Dendritic cell treated with granulocyte-macrophage colony-stimulating factor and Interleukin-4, amounts not matched to agents 40 ng/mL and 50 ng/mL, for 4 days (primary cell): ENCODE measurements around the gene ANO7.

Source experiments
- H3K27ac Mint-ChIP-seq: one replicate; pipeline ENCODE4 v1.8.0; 2022; ENCODE audit warnings: mild to moderate bottlenecking, mixed read lengths
- H3K27me3 Mint-ChIP-seq: one replicate; pipeline ENCODE4 v1.8.0; 2022; ENCODE audit warnings: mild to moderate bottlenecking, mixed read lengths
- H3K36me3 Mint-ChIP-seq: one replicate; pipeline ENCODE4 v1.8.0; 2022; ENCODE audit warnings: low read depth, mixed read lengths
- H3K4me1 Mint-ChIP-seq: one replicate; pipeline ENCODE4 v1.8.0; 2022; ENCODE audit warnings: low read depth, mixed read lengths
- H3K4me3 Mint-ChIP-seq: one replicate; pipeline ENCODE4 v1.8.0; 2022; ENCODE audit warnings: mild to moderate bottlenecking, moderate library complexity, mixed read lengths
- H3K9me3 Mint-ChIP-seq: one replicate; pipeline ENCODE4 v1.8.0; 2022; ENCODE audit warnings: mixed read lengths
- intact Hi-C: fragments of 100-400 bp; cut with micrococcal nuclease; formaldehyde crosslinking; loops from one replicate; pipeline ENCODE4 v1.15.0; 2022

The ANO7 gene

GRCh38 chr2:241173557-241173956 is 14.9 kb upstream of the ANO7 start:
- intact Hi-C loops, result no loop called here
- Mint-ChIP-seq H3K36me3 (peaks cover 95% of the 10 kb centered on the region), H3K27me3 (no peaks in the 10 kb centered on the region), H3K9me3 (peaks cover 24% of the 10 kb centered on the region), H3K4me1 (peaks cover 5% of the 10 kb centered on the region), H3K4me3 (no peak overlapping the region), H3K27ac (no peak overlapping the region)

- intact Hi-C loops, result no loop called here
- H3K9me3 Mint-ChIP-seq, result no peaks in the 10 kb centered on the region
- no peaks in the 10 kb centered on the region for H3K27me3 Mint-ChIP-seq
- H3K4me1 Mint-ChIP-seq, result no peaks in the 10 kb centered on the region
- no peak overlapping the region for H3K4me3 Mint-ChIP-seq
- H3K36me3 Mint-ChIP-seq, result peaks cover 97% of the 10 kb centered on the region
- H3K27ac Mint-ChIP-seq, result no peak overlapping the region
Observed at GRCh38 chr2:241177526-241178334, 10.7 kb upstream of the ANO7 start.

GRCh38 chr2:241178961-241179360 is 9.5 kb upstream of the ANO7 start:
- intact Hi-C loops, result no loop called here
- Mint-ChIP-seq H3K27ac (no peak overlapping the region), H3K9me3 (no peaks in the 10 kb centered on the region), H3K4me3 (no peak overlapping the region), H3K36me3 (peaks cover 100% of the 10 kb centered on the region), H3K4me1 (no peaks in the 10 kb centered on the region), H3K27me3 (no peaks in the 10 kb centered on the region)

- H3K4me1 Mint-ChIP-seq, result no peaks in the 10 kb centered on the region
- H3K27ac Mint-ChIP-seq, result no peak overlapping the region
- H3K9me3 Mint-ChIP-seq, result no peaks in the 10 kb centered on the region
- H3K27me3 Mint-ChIP-seq, result no peaks in the 10 kb centered on the region
- H3K36me3 Mint-ChIP-seq, result peaks cover 100% of the 10 kb centered on the region
- intact Hi-C loops, result no loop called here
- H3K4me3 Mint-ChIP-seq, result no peak overlapping the region
Observed at GRCh38 chr2:241179899-241180298, 8.6 kb upstream of the ANO7 start.

GRCh38 chr2:241180495-241180894 is 8.0 kb upstream of the ANO7 start:
- intact Hi-C loops, result no loop called here
- Mint-ChIP-seq H3K9me3 (no peaks in the 10 kb centered on the region), H3K36me3 (peaks cover 96% of the 10 kb centered on the region), H3K4me1 (no peaks in the 10 kb centered on the region), H3K27me3 (no peaks in the 10 kb centered on the region), H3K27ac (no peak overlapping the region), H3K4me3 (no peak overlapping the region)

- H3K27me3 Mint-ChIP-seq, result no peaks in the 10 kb centered on the region
- H3K27ac Mint-ChIP-seq, result no peak overlapping the region
- no peak overlapping the region for H3K4me3 Mint-ChIP-seq
- intact Hi-C loops, result no loop called here
- no peaks in the 10 kb centered on the region for H3K9me3 Mint-ChIP-seq
- H3K4me1 Mint-ChIP-seq, result no peaks in the 10 kb centered on the region
- peaks cover 80% of the 10 kb centered on the region for H3K36me3 Mint-ChIP-seq
Observed at GRCh38 chr2:241182126-241182525, 6.4 kb upstream of the ANO7 start.

- no peaks in the 10 kb centered on the region for H3K9me3 Mint-ChIP-seq
- no peak overlapping the region for H3K27ac Mint-ChIP-seq
- H3K4me3 Mint-ChIP-seq, result no peak overlapping the region
- no peaks in the 10 kb centered on the region for H3K27me3 Mint-ChIP-seq
- intact Hi-C loops, result no loop called here
- no peaks in the 10 kb centered on the region for H3K4me1 Mint-ChIP-seq
- H3K36me3 Mint-ChIP-seq, result peaks cover 75% of the 10 kb centered on the region
Observed at GRCh38 chr2:241182531-241183133, 5.8 kb upstream of the ANO7 start.

- no peak overlapping the region for H3K27ac Mint-ChIP-seq
Observed at GRCh38 chr2:241183221-241183620, 5.3 kb upstream of the ANO7 start.

GRCh38 chr2:241184901-241185300 is 3.6 kb upstream of the ANO7 start:
- Mint-ChIP-seq H3K4me3 (no peak overlapping the region), H3K27me3 (no peaks in the 10 kb centered on the region), H3K27ac (no peak overlapping the region), H3K9me3 (no peaks in the 10 kb centered on the region), H3K4me1 (no peaks in the 10 kb centered on the region), H3K36me3 (peaks cover 52% of the 10 kb centered on the region)
- intact Hi-C loops, result no loop called here

More at GRCh38 chr2:241183221-241183620, 5.3 kb upstream of the ANO7 start:
- Mint-ChIP-seq H3K4me1 (no peaks in the 10 kb centered on the region), H3K9me3 (no peaks in the 10 kb centered on the region), H3K27me3 (no peaks in the 10 kb centered on the region), H3K4me3 (no peak overlapping the region), H3K36me3 (peaks cover 69% of the 10 kb centered on the region)
- intact Hi-C loops, result no loop called here

- Mint-ChIP-seq H3K4me3 (no peak overlapping the region), H3K36me3 (peaks cover 42% of the 10 kb centered on the region), H3K4me1 (no peaks in the 10 kb centered on the region), H3K27me3 (no peaks in the 10 kb centered on the region), H3K27ac (no peak overlapping the region), H3K9me3 (no peaks in the 10 kb centered on the region)
- intact Hi-C loops, result no loop called here
Observed at GRCh38 chr2:241185961-241186360, 2.5 kb upstream of the ANO7 start.

- Mint-ChIP-seq H3K36me3 (peaks cover 28% of the 10 kb centered on the region), H3K4me1 (no peaks in the 10 kb centered on the region), H3K4me3 (no peak overlapping the region), H3K27me3 (no peaks in the 10 kb centered on the region), H3K9me3 (no peaks in the 10 kb centered on the region), H3K27ac (no peak overlapping the region)
- intact Hi-C loops, result no loop called here
Observed at GRCh38 chr2:241187101-241187917, 1.2 kb upstream of the ANO7 start.

GRCh38 chr2:241187918-241188234 is 601 bp upstream of the ANO7 start:
- Mint-ChIP-seq H3K36me3 (peaks cover 22% of the 10 kb centered on the region), H3K27ac (no peak overlapping the region), H3K4me1 (no peaks in the 10 kb centered on the region), H3K27me3 (no peaks in the 10 kb centered on the region), H3K9me3 (no peaks in the 10 kb centered on the region), H3K4me3 (no peak overlapping the region)
- intact Hi-C loops, result no loop called here

- peaks cover 8% of the 10 kb centered on the region for H3K36me3 Mint-ChIP-seq
- H3K27me3 Mint-ChIP-seq, result no peaks in the 10 kb centered on the region
- H3K4me1 Mint-ChIP-seq, result no peaks in the 10 kb centered on the region
- no peak overlapping the region for H3K27ac Mint-ChIP-seq
- no peak overlapping the region for H3K4me3 Mint-ChIP-seq
- intact Hi-C loops, result no loop called here
- H3K9me3 Mint-ChIP-seq, result no peaks in the 10 kb centered on the region
Observed at GRCh38 chr2:241189093-241189855, 797 bp downstream of the ANO7 start.

- no peaks in the 10 kb centered on the region for H3K27me3 Mint-ChIP-seq
- peaks cover 3% of the 10 kb centered on the region for H3K36me3 Mint-ChIP-seq
- no peaks in the 10 kb centered on the region for H3K9me3 Mint-ChIP-seq
- intact Hi-C loops, result no loop called here
- no peaks in the 10 kb centered on the region for H3K4me1 Mint-ChIP-seq
- H3K4me3 Mint-ChIP-seq, result no peak overlapping the region
- no peak overlapping the region for H3K27ac Mint-ChIP-seq
Observed at GRCh38 chr2:241189856-241190201, 1.4 kb downstream of the ANO7 start.
